Gastrocnemius medialis (tissue), 4 donors: Measurements from ENCODE around the gene DDX1.

ENCODE experiments used
- CTCF ChIP-seq, 5 experiments: fragments of 450-650 bp in 3 of 5; fragments of 200-600 bp in 2 of 5; sonication (generic) in 2 of 5; IDR thresholded peaks in 4 of 5; conservative IDR thresholded peaks in 1 of 5; 1 replicate in 4 of 5; 2 replicates in 1 of 5; pipeline ENCODE4 v1.5.1; 2016 to 2019; ENCODE audit warnings: antibody characterized with exemption in 5 of 5, mild to moderate bottlenecking in 3 of 5, moderate library complexity in 3 of 5
- POLR2A ChIP-seq, 2 donors: fragments of 450-650 bp; IDR thresholded peaks; one replicate each; pipeline ENCODE4 v1.6.1; 2017; ENCODE audit warnings: antibody characterized with exemption in 2 of 2, mild to moderate bottlenecking in 2 of 2, moderate library complexity in 2 of 2

- TF ChIP-seq CTCF (IDR thresholded peaks at IDR 0.05 in 4 of 5, conservative IDR thresholded peaks at IDR 0.05 in 1 of 5) (no peak), POLR2A (IDR thresholded peaks at IDR 0.05) (no peak)
These were observed 79.7 kb downstream of the DDX1 start for GRCh38 chr2:15671409-15671808.
